Activated CD4-positive, alpha-beta T cell treated with anti-CD3 and anti-CD28 coated beads, Interleukin-2, amount 50 U/mL, for 4 hours (primary cell): ENCODE data around the gene ATOX1.

Source experiments
- DNase-seq, 2 experiments: peaks; one replicate each; pipeline ENCODE4 v3.0.0-alpha.2; 2020

Gene ATOX1

DNA sequence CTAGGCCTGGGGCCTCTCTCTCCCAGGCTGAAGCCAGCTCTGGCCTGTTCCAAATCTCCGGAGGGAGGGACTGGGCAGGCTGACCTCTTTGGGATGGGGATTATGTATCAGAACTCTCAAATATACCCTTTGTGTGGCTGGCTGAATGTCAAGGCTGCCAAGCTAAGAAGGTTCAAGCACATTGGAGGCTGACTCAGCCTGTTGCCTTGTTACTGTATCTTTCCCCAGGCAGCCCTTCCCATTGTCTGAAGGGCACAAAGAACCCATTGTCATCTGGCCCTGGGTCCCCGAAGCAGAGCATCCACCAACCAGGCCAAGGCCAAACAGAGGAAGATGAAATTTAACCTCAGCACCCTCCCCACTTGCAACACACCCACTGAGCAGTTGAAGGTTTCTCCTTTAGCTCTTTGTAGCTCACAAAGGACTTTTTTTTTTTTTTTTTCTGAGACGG is 64.4 kb downstream of the ATOX1 start:
- DNase-seq, result no peak
